HEK293 (cell line): ENCODE data around the gene DNER.

Experiments used
- CTCF ChIP-seq: fragments of 450-650 bp; formaldehyde crosslinking; IDR thresholded peaks from 2 replicates; pipeline ENCODE4 v1.5.1; 2016; ENCODE audit warnings: missing biosample characterization, missing genetic modification characterization
- ZNF785 ChIP-seq: fragments of 450-650 bp; formaldehyde crosslinking; IDR thresholded peaks from 2 replicates; pipeline ENCODE4 v1.5.1; 2016; ENCODE audit warnings: missing biosample characterization, missing genetic modification characterization

- no peak for TF ChIP-seq ZNF785
- TF ChIP-seq CTCF (tag by site-specific recombination), result no peak
Measured at GRCh38 chr2:229462112-229462511, 252.2 kb downstream of the DNER start.
